GM23338 (cell line): ENCODE data around the gene SLC25A26.

Experiments used
- CREB1 ChIP-seq: fragments of 250-450 bp; sonication (Bioruptor Pico); IDR thresholded peaks from 2 replicates; pipeline ENCODE4 v1.5.0; 2020; ENCODE audit warnings: low read depth, mild to moderate bottlenecking, moderate library complexity
- EZH2 ChIP-seq: fragments of 200-600 bp; sonication (generic); IDR thresholded peaks from one replicate; pipeline ENCODE4 v1.8.0; 2017; ENCODE audit warnings: antibody characterized with exemption, mild to moderate bottlenecking, low read depth; ENCODE audit not compliant: unreplicated experiment
- EZH2phosphoT487 ChIP-seq: fragments of 200-600 bp; sonication (generic); IDR thresholded peaks from one replicate; pipeline ENCODE4 v1.8.1; 2018; ENCODE audit warnings: antibody characterized with exemption; ENCODE audit not compliant: unreplicated experiment
- JUNB ChIP-seq: IDR thresholded peaks from one replicate; pipeline ENCODE4 v1.6.1; 2016; ENCODE audit warnings: antibody characterized with exemption; ENCODE audit not compliant: unreplicated experiment
- NANOG ChIP-seq: IDR thresholded peaks from 2 replicates; pipeline ENCODE4 v1.6.1; 2016; ENCODE audit warnings: antibody characterized with exemption, borderline replicate concordance
- POLR2AphosphoS5 ChIP-seq: IDR thresholded peaks from 2 replicates; pipeline ENCODE4 v1.6.1; 2016; ENCODE audit warnings: antibody characterized with exemption, low read depth
- STAT1 ChIP-seq: IDR thresholded peaks from one replicate; pipeline ENCODE4 v1.6.1; 2016; ENCODE audit warnings: antibody characterized with exemption; ENCODE audit not compliant: unreplicated experiment
- ZNF114 ChIP-seq: fragments of 250-450 bp; sonication (Bioruptor Pico); IDR thresholded peaks from 2 replicates; pipeline ENCODE4 v1.5.0; 2020; ENCODE audit warnings: mild to moderate bottlenecking, moderate library complexity
- TF ChIP-seq, protein P1 (sequence below), 2 experiments: fragments of 200-600 bp in 1 of 2; sonication (generic) in 1 of 2; conservative IDR thresholded peaks; 2 replicates each; pipeline versions ENCODE4 v1.5.1 to v1.6.1; 2016 to 2017; ENCODE audit warnings: antibody characterized with exemption in 2 of 2, low read depth in 2 of 2, mild to moderate bottlenecking in 2 of 2, moderate library complexity in 1 of 2
- TF ChIP-seq, protein P2 (sequence below): IDR thresholded peaks from one replicate; pipeline ENCODE4 v1.6.1; 2018; ENCODE audit warnings: antibody characterized with exemption; ENCODE audit not compliant: unreplicated experiment
- TF ChIP-seq, protein P3 (sequence below): IDR thresholded peaks from 2 replicates; pipeline ENCODE4 v1.6.1; 2016; ENCODE audit warnings: antibody characterized with exemption

DNA sequence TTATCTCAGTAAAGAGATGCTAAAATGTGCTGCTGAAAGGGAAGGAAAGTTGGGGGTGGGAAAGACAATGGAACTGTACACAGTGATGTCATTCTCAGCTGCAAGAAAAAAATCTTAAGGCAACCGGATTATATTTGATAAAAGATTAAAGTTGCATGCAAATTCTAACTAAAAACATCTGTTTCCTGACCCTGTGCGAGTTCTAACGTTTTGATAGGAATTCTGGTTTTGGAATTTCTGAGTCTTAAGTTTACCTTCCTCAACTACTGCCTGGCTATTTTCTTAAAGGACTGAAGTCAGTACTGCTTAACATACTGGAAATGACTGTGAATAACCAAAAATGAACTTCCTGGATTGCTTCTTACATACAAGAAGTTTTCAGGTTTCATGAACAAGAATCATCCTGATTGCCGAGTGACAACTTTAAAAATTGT, 115.5 kb downstream of the SLC25A26 start:
- no peak for TF ChIP-seq EZH2
- TF ChIP-seq, protein P1, sequence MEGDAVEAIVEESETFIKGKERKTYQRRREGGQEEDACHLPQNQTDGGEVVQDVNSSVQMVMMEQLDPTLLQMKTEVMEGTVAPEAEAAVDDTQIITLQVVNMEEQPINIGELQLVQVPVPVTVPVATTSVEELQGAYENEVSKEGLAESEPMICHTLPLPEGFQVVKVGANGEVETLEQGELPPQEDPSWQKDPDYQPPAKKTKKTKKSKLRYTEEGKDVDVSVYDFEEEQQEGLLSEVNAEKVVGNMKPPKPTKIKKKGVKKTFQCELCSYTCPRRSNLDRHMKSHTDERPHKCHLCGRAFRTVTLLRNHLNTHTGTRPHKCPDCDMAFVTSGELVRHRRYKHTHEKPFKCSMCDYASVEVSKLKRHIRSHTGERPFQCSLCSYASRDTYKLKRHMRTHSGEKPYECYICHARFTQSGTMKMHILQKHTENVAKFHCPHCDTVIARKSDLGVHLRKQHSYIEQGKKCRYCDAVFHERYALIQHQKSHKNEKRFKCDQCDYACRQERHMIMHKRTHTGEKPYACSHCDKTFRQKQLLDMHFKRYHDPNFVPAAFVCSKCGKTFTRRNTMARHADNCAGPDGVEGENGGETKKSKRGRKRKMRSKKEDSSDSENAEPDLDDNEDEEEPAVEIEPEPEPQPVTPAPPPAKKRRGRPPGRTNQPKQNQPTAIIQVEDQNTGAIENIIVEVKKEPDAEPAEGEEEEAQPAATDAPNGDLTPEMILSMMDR (conservative IDR thresholded peaks at IDR 0.05; ENCODE audit: low read depth in 2 of 2), result no peak
- no peak for TF ChIP-seq EZH2phosphoT487
- TF ChIP-seq POLR2AphosphoS5, result no peak
- no peak for TF ChIP-seq ZNF114 (CRISPR knock-in tag)
- no peak for TF ChIP-seq JUNB
- TF ChIP-seq, protein P2, sequence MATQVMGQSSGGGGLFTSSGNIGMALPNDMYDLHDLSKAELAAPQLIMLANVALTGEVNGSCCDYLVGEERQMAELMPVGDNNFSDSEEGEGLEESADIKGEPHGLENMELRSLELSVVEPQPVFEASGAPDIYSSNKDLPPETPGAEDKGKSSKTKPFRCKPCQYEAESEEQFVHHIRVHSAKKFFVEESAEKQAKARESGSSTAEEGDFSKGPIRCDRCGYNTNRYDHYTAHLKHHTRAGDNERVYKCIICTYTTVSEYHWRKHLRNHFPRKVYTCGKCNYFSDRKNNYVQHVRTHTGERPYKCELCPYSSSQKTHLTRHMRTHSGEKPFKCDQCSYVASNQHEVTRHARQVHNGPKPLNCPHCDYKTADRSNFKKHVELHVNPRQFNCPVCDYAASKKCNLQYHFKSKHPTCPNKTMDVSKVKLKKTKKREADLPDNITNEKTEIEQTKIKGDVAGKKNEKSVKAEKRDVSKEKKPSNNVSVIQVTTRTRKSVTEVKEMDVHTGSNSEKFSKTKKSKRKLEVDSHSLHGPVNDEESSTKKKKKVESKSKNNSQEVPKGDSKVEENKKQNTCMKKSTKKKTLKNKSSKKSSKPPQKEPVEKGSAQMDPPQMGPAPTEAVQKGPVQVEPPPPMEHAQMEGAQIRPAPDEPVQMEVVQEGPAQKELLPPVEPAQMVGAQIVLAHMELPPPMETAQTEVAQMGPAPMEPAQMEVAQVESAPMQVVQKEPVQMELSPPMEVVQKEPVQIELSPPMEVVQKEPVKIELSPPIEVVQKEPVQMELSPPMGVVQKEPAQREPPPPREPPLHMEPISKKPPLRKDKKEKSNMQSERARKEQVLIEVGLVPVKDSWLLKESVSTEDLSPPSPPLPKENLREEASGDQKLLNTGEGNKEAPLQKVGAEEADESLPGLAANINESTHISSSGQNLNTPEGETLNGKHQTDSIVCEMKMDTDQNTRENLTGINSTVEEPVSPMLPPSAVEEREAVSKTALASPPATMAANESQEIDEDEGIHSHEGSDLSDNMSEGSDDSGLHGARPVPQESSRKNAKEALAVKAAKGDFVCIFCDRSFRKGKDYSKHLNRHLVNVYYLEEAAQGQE, result no peak
- TF ChIP-seq NANOG, result no peak
- TF ChIP-seq CREB1, result no peak
- TF ChIP-seq, protein P3, sequence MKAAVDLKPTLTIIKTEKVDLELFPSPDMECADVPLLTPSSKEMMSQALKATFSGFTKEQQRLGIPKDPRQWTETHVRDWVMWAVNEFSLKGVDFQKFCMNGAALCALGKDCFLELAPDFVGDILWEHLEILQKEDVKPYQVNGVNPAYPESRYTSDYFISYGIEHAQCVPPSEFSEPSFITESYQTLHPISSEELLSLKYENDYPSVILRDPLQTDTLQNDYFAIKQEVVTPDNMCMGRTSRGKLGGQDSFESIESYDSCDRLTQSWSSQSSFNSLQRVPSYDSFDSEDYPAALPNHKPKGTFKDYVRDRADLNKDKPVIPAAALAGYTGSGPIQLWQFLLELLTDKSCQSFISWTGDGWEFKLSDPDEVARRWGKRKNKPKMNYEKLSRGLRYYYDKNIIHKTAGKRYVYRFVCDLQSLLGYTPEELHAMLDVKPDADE, result no peak
- TF ChIP-seq STAT1, result no peak
